Endothelial cell of umbilical vein (primary cell): Measurements from ENCODE around the gene ANKRD60. TPM values are rescaled to one million over a fixed set of nuclear protein-coding genes. Genes with fewer than 3 reads are reported as not detected.

Experiments
- BruUV-seq: library from RNA; stranded (reverse); fragments of 400-500 nt; replicated peaks from 2 replicates; lab custom pipeline; 2021; lab: Mats Ljungman, UMichigan
- CTCF ChIA-PET: fragments of 300-600, 350-600 bp; sonication (Branson Sonifier 250); formaldehyde crosslinking; loops from one replicate; lab custom pipeline; 2021; ENCODE audit warnings: antibody characterized with exemption, inconsistent platforms; lab: Charles Lee
- POLR2A ChIA-PET: fragments of 300-600, 350-600 bp; sonication (Branson Sonifier 250); formaldehyde crosslinking; loops from one replicate; lab custom pipeline; 2021; ENCODE audit warnings: antibody characterized with exemption, inconsistent platforms; lab: Charles Lee
- DNase-seq: peaks from one replicate; pipeline ENCODE4 v3.0.0-alpha.2; 2011; ENCODE audit warnings: low read depth, low spot score
- FAIRE-seq: peaks from 2 replicates; lab custom pipeline; 2011; peaks lifted over from hg19 to GRCh38; lab: Jason Lieb, UNC
- H2AFZ ChIP-seq: 2 replicates; pipeline ENCODE4 v1.6.0; 2012; ENCODE audit warnings: low read depth, low read length, control low read depth, inconsistent platforms
- H3K27ac ChIP-seq: 2 replicates; pipeline ENCODE4 v1.5.1; 2011; ENCODE audit warnings: low read depth, mild to moderate bottlenecking, control low read depth, low read length, moderate library complexity; ENCODE audit not compliant: insufficient read depth
- H3K27me3 ChIP-seq, 2 experiments: 2 replicates each; pipeline versions ENCODE4 v1.6.0 to v1.6.1; 2011; ENCODE audit warnings: low read length in 2 of 2, mixed read lengths in 1 of 2; ENCODE audit not compliant: control insufficient read depth in 2 of 2, insufficient read depth in 2 of 2
- H3K36me3 ChIP-seq, 2 experiments: 2 replicates in 1 of 2; 3 replicates in 1 of 2; pipeline ENCODE4 v1.5.1; 2011; ENCODE audit warnings: low read length in 2 of 2, mild to moderate bottlenecking in 1 of 2, moderate library complexity in 1 of 2; ENCODE audit not compliant: control insufficient read depth in 2 of 2, insufficient read depth in 2 of 2; ENCODE audit errors: extremely low read depth in 1 of 2
- H3K4me1 ChIP-seq: 3 replicates; pipeline ENCODE4 v1.5.1; 2011; ENCODE audit warnings: mild to moderate bottlenecking, low read length; ENCODE audit not compliant: control insufficient read depth, insufficient read depth; ENCODE audit errors: extremely low read depth
- H3K4me2 ChIP-seq: 2 replicates; pipeline ENCODE4 v1.6.1; 2011; ENCODE audit warnings: low read length, control low read depth, mixed read lengths; ENCODE audit not compliant: insufficient read depth
- H3K4me3 ChIP-seq, 3 experiments: fragments of 200-600 bp in 1 of 3; sonication (generic), shearing (Covaris generic) in 1 of 3; replicated peaks in 1 of 3; 2 replicates each; pipeline ENCODE4 v1.5.1; 2011 to 2016; ENCODE audit warnings: control low read depth in 3 of 3, low read length in 3 of 3, mild to moderate bottlenecking in 2 of 3, inconsistent platforms in 1 of 3, low read depth in 1 of 3, moderate library complexity in 1 of 3; ENCODE audit not compliant: insufficient read depth in 1 of 3
- H3K79me2 ChIP-seq: 2 replicates; pipeline ENCODE4 v1.6.0; 2012; ENCODE audit warnings: low read length, inconsistent platforms; ENCODE audit not compliant: control insufficient read depth, insufficient read depth
- H3K9ac ChIP-seq: replicated peaks from 2 replicates; pipeline ENCODE3; 2011; ENCODE audit warnings: low read length, control low read depth; ENCODE audit not compliant: insufficient read depth; ENCODE audit errors: extremely low read depth
- H3K9me1 ChIP-seq: replicated peaks from 3 replicates; pipeline ENCODE4 v1.6.0; 2011; ENCODE audit warnings: mild to moderate bottlenecking, low read length; ENCODE audit not compliant: control insufficient read depth, insufficient read depth; ENCODE audit errors: extremely low read depth
- H3K9me3 ChIP-seq: replicated peaks from 2 replicates; pipeline ENCODE4 v1.5.1; 2012; ENCODE audit warnings: low read length, inconsistent platforms; ENCODE audit not compliant: control insufficient read depth, insufficient read depth
- H4K20me1 ChIP-seq: replicated peaks from 2 replicates; pipeline ENCODE3; 2011; ENCODE audit warnings: mild to moderate bottlenecking, low read length; ENCODE audit not compliant: control insufficient read depth, insufficient read depth; ENCODE audit errors: extremely low read depth
- CTCF ChIP-seq, 2 donors: IDR thresholded peaks; 1 replicate in 1 of 2; 2 replicates in 1 of 2; pipeline ENCODE4 v1.5.1; 2011; ENCODE audit warnings: low read length in 2 of 2, mild to moderate bottlenecking in 2 of 2, moderate library complexity in 2 of 2, control low read depth in 1 of 2, inconsistent platforms in 1 of 2, low read depth in 1 of 2; ENCODE audit not compliant: insufficient read depth in 1 of 2; ENCODE audit errors: extremely low read depth in 1 of 2
- EZH2 ChIP-seq: IDR thresholded peaks from 2 replicates; pipeline ENCODE4 v1.6.1; 2012; ENCODE audit warnings: borderline replicate concordance, low read depth, mild to moderate bottlenecking, moderate library complexity, low read length, inconsistent platforms; ENCODE audit not compliant: severe bottlenecking
- FOS ChIP-seq: IDR thresholded peaks from 2 replicates; pipeline ENCODE4 v1.6.1; 2011; ENCODE audit warnings: mild to moderate bottlenecking, low read length, moderate library complexity, borderline replicate concordance; ENCODE audit not compliant: insufficient read depth
- GATA2 ChIP-seq: IDR thresholded peaks from 2 replicates; pipeline ENCODE4 v1.7.0; 2011; ENCODE audit warnings: low read depth, mild to moderate bottlenecking, moderate library complexity, mixed read lengths, low read length; ENCODE audit not compliant: insufficient read length, insufficient read depth
- JUN ChIP-seq: IDR thresholded peaks from 2 replicates; pipeline ENCODE4 v1.6.1; 2011; ENCODE audit warnings: borderline replicate concordance, low read depth; ENCODE audit not compliant: insufficient read length, insufficient read depth
- MAX ChIP-seq: IDR thresholded peaks from 2 replicates; pipeline ENCODE4 v1.6.1; 2011; ENCODE audit not compliant: insufficient read depth, insufficient read length
- MYC ChIP-seq: IDR thresholded peaks from one replicate; pipeline ENCODE4 v1.6.1; 2011; ENCODE audit warnings: mild to moderate bottlenecking, low read depth, low read length
- POLR2A ChIP-seq: IDR thresholded peaks from 2 replicates; pipeline ENCODE4 v1.6.1; 2012; ENCODE audit warnings: low read depth, mild to moderate bottlenecking, control low read depth, low read length
- POLR2AphosphoS5 ChIP-seq: IDR thresholded peaks from 2 replicates; pipeline ENCODE4 v1.6.1; 2012; ENCODE audit warnings: low read depth, mild to moderate bottlenecking, control low read depth, low read length, moderate library complexity; ENCODE audit not compliant: insufficient read depth
- dilution Hi-C: fragments of 300-500 bp; cut with MboI; formaldehyde crosslinking; loops from one replicate; pipeline ENCODE4 v1.15.0; 2019; ENCODE audit warnings: low sequenced_read_pairs; ENCODE audit not compliant: extremely low pct_ligation_motif_present
- intact Hi-C: fragments of 100-400 bp; cut with micrococcal nuclease; formaldehyde crosslinking; loops from one replicate; pipeline ENCODE4 v1.10.0; 2022
- polyA plus RNA-seq, 4 experiments: library from polyadenylated mRNA; depleted of rRNA in 3 of 4; stranded (reverse) in 3 of 4; unstranded in 1 of 4; fragments of >200 nt; gene quantifications; 2 replicates each; pipeline versions ENCODE4 v1.2.1 to v1.2.3, GENCODE V29; 2011 to 2012; ENCODE audit warnings: missing spikeins in 1 of 4
- total RNA-seq: library from RNA; stranded (reverse); gene quantifications from 2 replicates; pipeline ENCODE4 v1.2.3, GENCODE V29; 2021

ANKRD60 gene
- total and polyA plus RNA-seq, 2 donors (not counting 3 experiments of a cell fraction or from before 2014, with no cell fraction given): not detected

GRCh38 chr20:58256307-58256706 is 27.9 kb upstream of the ANKRD60 start:
- Histone ChIP-seq H3K27me3 (no peaks in the 10 kb centered on the region), H3K27ac (no peak overlapping the region), H2AFZ (no peak overlapping the region), H3K4me1 (peaks cover 26% of the 10 kb centered on the region), H3K4me3 (no peak overlapping the region), H3K79me2 (peaks cover 17% of the 10 kb centered on the region), H3K9me3 (no peaks in the 10 kb centered on the region), H3K9me1 (no peaks in the 10 kb centered on the region), H4K20me1 (no peaks in the 10 kb centered on the region), H3K9ac (no peak overlapping the region), H3K36me3 (no peaks in the 10 kb centered on the region), H3K4me2 (no peak overlapping the region)
- TF ChIP-seq CTCF (IDR thresholded peaks at IDR 0.05; ENCODE audit: extremely low read depth in 1 of 2, insufficient read depth in 1 of 2, low read depth in 1 of 2, low read length in 2 of 2) (no peak), MYC (no peak), MAX (no peak), EZH2 (no peak), GATA2 (no peak), JUN (no peak), POLR2A (no peak), FOS (no peak), POLR2AphosphoS5 (no peak)
- intact Hi-C loops: loop anchor here (5.0 kb wide), 1 partner anchor 41 kb away; no protein-coding TSS in a partner anchor
- ChIA-PET CTCF (interaction anchor here (1.0 kb wide), 1 partner anchor 192 kb away, joined by 3 read pairs; no protein-coding TSS in a partner anchor), POLR2A (no interaction called here)
- no TSS peak for BruUV-seq
- DNase-seq (no peak), FAIRE-seq (no peak)
- dilution Hi-C loops: no loop called here
